ENCODE results near the gene PEX16. TPM values are rescaled to one million over a fixed set of nuclear protein-coding genes. Genes with fewer than 3 reads are reported as not detected.
A peak's percentile ranks its signal among the peaks of the same experiment; 100 is the strongest.

Gene PEX16
- total RNA-seq, 1 donor from 2014 or later, result 35.8 TPM

GRCh38 chr11:45920531-45921477 lies 3.1 kb upstream of the PEX16 start:
- Histone ChIP-seq H3K36me3 (peaks cover 0 to 5% of the 10 kb centered on the region in 2 donors), H3K27me3 (peaks cover 13% of the 10 kb centered on the region), H3K4me1 (peaks cover 35% of the 10 kb centered on the region), H3K9me3 (no peaks in the 10 kb centered on the region), H3K27ac (no peak overlapping the region), H3K4me3 (no peak overlapping the region)
- DNase-seq (ENCODE audit: extremely low spot score in 2 of 2), result no peak
- intact Hi-C loops (cut with DNase I), result no loop called here
- TF ChIP-seq, protein P1, sequence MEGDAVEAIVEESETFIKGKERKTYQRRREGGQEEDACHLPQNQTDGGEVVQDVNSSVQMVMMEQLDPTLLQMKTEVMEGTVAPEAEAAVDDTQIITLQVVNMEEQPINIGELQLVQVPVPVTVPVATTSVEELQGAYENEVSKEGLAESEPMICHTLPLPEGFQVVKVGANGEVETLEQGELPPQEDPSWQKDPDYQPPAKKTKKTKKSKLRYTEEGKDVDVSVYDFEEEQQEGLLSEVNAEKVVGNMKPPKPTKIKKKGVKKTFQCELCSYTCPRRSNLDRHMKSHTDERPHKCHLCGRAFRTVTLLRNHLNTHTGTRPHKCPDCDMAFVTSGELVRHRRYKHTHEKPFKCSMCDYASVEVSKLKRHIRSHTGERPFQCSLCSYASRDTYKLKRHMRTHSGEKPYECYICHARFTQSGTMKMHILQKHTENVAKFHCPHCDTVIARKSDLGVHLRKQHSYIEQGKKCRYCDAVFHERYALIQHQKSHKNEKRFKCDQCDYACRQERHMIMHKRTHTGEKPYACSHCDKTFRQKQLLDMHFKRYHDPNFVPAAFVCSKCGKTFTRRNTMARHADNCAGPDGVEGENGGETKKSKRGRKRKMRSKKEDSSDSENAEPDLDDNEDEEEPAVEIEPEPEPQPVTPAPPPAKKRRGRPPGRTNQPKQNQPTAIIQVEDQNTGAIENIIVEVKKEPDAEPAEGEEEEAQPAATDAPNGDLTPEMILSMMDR (IDR thresholded peaks at IDR 0.05), result no peak
- no peak for TF ChIP-seq POLR2A (IDR thresholded peaks at IDR 0.05)
- TF ChIP-seq POLR2AphosphoS5 (IDR thresholded peaks at IDR 0.05; ENCODE audit: insufficient read depth in 1 of 2, low read depth in 1 of 2), result no peak

GRCh38 chr11:45919806-45920530 lies 2.3 kb upstream of the PEX16 start:
- DNase-seq (ENCODE audit: extremely low spot score in 2 of 2), result no peak
- intact Hi-C loops (cut with DNase I), result loop anchor here (5.0 kb wide), 2 partner anchors 73 to 202 kb away; partner anchors contain the start of genes CRY2 and PHF21A
- TF ChIP-seq, protein P1 (IDR thresholded peaks at IDR 0.05), result no peak
- H3K36me3 ChIP-seq, result peaks cover 0 to 10% of the 10 kb centered on the region in 2 donors
- peaks cover 13% of the 10 kb centered on the region for H3K27me3 ChIP-seq
- no peak overlapping the region for H3K4me3 ChIP-seq
- H3K4me1 ChIP-seq, result peaks cover 37% of the 10 kb centered on the region
- no peak overlapping the region for H3K27ac ChIP-seq
- no peaks in the 10 kb centered on the region for H3K9me3 ChIP-seq

DNA sequence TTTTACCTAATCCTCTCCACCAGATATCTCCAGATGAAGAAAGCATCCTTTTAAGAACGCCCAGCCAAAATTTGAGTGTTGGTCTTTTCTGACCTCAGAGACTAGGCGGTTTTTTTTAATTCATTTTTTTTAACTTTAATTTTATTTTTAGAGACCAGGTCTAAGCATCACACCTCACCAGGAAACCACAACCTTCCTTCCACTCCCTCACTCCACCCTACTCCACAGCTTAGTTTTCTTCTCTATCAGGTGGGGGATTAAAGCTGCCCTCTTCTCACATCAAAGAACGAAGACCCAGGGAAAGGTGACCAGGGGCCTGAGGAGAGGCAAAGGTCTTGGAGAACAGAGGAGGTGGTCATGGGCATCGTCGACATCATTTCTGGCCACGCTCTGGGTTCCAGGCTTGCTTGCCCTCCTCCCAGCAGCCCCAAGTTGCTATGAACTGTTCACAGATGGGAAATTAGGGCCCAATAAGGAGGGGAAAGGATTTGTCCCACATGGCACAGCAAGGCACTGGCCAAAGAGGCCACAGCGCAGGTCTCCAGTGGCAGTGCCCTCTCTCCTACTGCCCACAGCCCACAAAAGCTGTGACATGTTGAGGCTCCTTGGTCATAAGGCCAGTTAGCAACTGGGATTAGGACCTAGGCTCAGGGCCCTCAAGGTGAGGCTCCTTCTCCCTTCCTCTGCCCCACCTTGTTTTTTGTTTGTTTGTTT lies 1.4 kb upstream of the PEX16 start:
- Histone ChIP-seq H3K27me3 (peaks cover 13% of the 10 kb centered on the region), H3K4me3 (peak overlapping the region; percentile 73 to 96), H3K9me3 (no peaks in the 10 kb centered on the region), H3K4me1 (peaks cover 37% of the 10 kb centered on the region), H3K27ac (no peak overlapping the region), H3K36me3 (peaks cover 0 to 17% of the 10 kb centered on the region in 2 donors)
- intact Hi-C loops (cut with DNase I), result loop anchor here (5.0 kb wide), 2 partner anchors 72 to 203 kb away; partner anchors contain the start of genes CRY2 and PHF21A
- no peak for TF ChIP-seq POLR2A (IDR thresholded peaks at IDR 0.05)
- TF ChIP-seq, protein P1 (IDR thresholded peaks at IDR 0.05), result no peak
- TF ChIP-seq POLR2AphosphoS5 (IDR thresholded peaks at IDR 0.05; ENCODE audit: insufficient read depth in 1 of 2, low read depth in 1 of 2), result no peak
- no peak for DNase-seq (ENCODE audit: extremely low spot score in 2 of 2)

GRCh38 chr11:45918331-45918941 lies 759 bp upstream of the PEX16 start:
- Histone ChIP-seq H3K27me3 (peaks cover 12% of the 10 kb centered on the region), H3K4me3 (peak overlapping the region; percentile 73 to 96), H3K36me3 (peaks cover 0 to 24% of the 10 kb centered on the region in 2 donors), H3K9me3 (no peaks in the 10 kb centered on the region), H3K27ac (peak overlapping the region; percentile 85), H3K4me1 (peaks cover 37% of the 10 kb centered on the region)
- intact Hi-C loops (cut with DNase I), result loop anchor here (5.0 kb wide), 2 partner anchors 71 to 204 kb away; partner anchors contain the start of genes CRY2 and PHF21A
- no peak for DNase-seq (ENCODE audit: extremely low spot score in 2 of 2)
- TF ChIP-seq, protein P1 (IDR thresholded peaks at IDR 0.05), result no peak
- TF ChIP-seq POLR2A (IDR thresholded peaks at IDR 0.05) (peak in 1 of 2 donors; percentile 67), POLR2AphosphoS5 (IDR thresholded peaks at IDR 0.05; ENCODE audit: insufficient read depth in 1 of 2, low read depth in 1 of 2) (peak; percentile 11 to 79)

Data from vagina (tissue), 2 donors.